ENCODE measurements around the gene TMEM94.

TMEM94 gene

GRCh38 chr17:75506134-75506533 is 49.7 kb downstream of the TMEM94 start (continued):
- TF ChIP-seq ZBTB6 (tag by site-specific recombination; IDR thresholded peaks at IDR 0.05) (no peak), KLF16 (tag by site-specific recombination; IDR thresholded peaks at IDR 0.05) (no peak), GLIS2 (tag by site-specific recombination; IDR thresholded peaks at IDR 0.05) (no peak; the same call in 1 of the 2 replicates), ZSCAN18 (tag by site-specific recombination; IDR thresholded peaks at IDR 0.05) (no peak), ZNF658 (tag by site-specific recombination; IDR thresholded peaks at IDR 0.05) (no peak), ELK4 (IDR thresholded peaks at IDR 0.05; ENCODE audit: borderline replicate concordance, low read depth, low read length) (no peak)

GRCh38 chr17:75506888-75507287 is 50.5 kb downstream of the TMEM94 start:
- ChIA-PET POLR2A (no interaction called here), CTCF (no interaction called here)
- Histone ChIP-seq H3K9me3 (ENCODE audit: control insufficient read depth, insufficient read depth, low read depth, low read length) (no peaks in the 10 kb centered on the region), H3K4me1 (ENCODE audit: control insufficient read depth, insufficient read depth, low read length) (no peaks in the 10 kb centered on the region), H3K4me3 (ENCODE audit: low read depth, low read length) (no peak overlapping the region), H3K36me3 (ENCODE audit: control insufficient read depth in 2 of 2, insufficient read depth in 1 of 2, low read length in 2 of 2) (peaks cover 0 to 80% of the 10 kb centered on the region in 2 experiments; a peak in 2 of 3 replicates), H3K27ac (ENCODE audit: extremely low read depth, low read depth, low read length) (no peak overlapping the region)
- TF ChIP-seq MYNN (tag by site-specific recombination; IDR thresholded peaks at IDR 0.05; ENCODE audit: borderline replicate concordance) (no peak), ZNF555 (tag by site-specific recombination; conservative IDR thresholded peaks at IDR 0.05) (no peak), ZBTB7A (tag by site-specific recombination; IDR thresholded peaks at IDR 0.05; ENCODE audit: low read depth) (no peak), ZBTB6 (tag by site-specific recombination; IDR thresholded peaks at IDR 0.05) (no peak), ZNF830 (tag by site-specific recombination; IDR thresholded peaks at IDR 0.05; ENCODE audit: low read depth) (no peak), ZNF362 (tag by site-specific recombination; IDR thresholded peaks at IDR 0.05) (no peak), ZBTB17 (tag by site-specific recombination; IDR thresholded peaks at IDR 0.05) (no peak), HIC1 (tag by site-specific recombination; IDR thresholded peaks at IDR 0.05) (0 out of 2 replicates have a peak, but pooled peaks have one; percentile 40), ZNF600 (tag by site-specific recombination; IDR thresholded peaks at IDR 0.05) (peak; percentile 66), ZNF148 (tag by site-specific recombination; IDR thresholded peaks at IDR 0.05; ENCODE audit: borderline replicate concordance) (no peak), ZNF423 (tag by site-specific recombination; IDR thresholded peaks at IDR 0.05) (no peak), ZNF76 (tag by site-specific recombination; IDR thresholded peaks at IDR 0.05; ENCODE audit: borderline replicate concordance, low read depth) (no peak), ZNF280D (tag by site-specific recombination; IDR thresholded peaks at IDR 0.05) (no peak), ZFP3 (tag by site-specific recombination; IDR thresholded peaks at IDR 0.05; ENCODE audit: low read depth) (no peak), SCRT2 (tag by site-specific recombination; IDR thresholded peaks at IDR 0.05) (no peak)
